DMS79 (cell line): Measurements from ENCODE around the gene CD163L1.
"Not testable (repeated sequence)": the region's sequence is repeated elsewhere in the genome, so short reads cannot be mapped to it uniquely, and the experiment has no call there.

ENCODE experiments used
- DNase-seq: peaks from one replicate; lab custom pipeline; 2025; lab: John Stamatoyannopoulos, UW

The CD163L1 gene

DNA sequence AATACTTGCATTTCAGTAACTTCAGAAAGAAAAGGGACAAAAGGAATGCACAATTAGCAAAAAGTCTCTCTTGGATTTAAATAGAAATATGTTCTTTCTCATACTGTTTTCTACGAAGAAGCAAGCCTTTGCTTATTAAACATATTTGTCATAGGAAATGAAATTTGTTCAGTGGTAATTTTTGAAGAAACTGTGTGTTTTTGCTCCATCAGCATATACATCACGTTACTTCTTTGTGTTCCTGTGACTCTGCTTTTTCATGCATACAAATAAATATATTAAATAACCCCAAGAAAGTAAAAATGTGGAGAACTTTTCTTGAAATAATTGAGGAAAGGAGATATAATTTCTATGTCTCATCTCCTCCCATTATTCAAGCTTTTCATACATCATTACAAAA, 39.7 kb downstream of the CD163L1 start:
- DNase-seq: no peak

DNA sequence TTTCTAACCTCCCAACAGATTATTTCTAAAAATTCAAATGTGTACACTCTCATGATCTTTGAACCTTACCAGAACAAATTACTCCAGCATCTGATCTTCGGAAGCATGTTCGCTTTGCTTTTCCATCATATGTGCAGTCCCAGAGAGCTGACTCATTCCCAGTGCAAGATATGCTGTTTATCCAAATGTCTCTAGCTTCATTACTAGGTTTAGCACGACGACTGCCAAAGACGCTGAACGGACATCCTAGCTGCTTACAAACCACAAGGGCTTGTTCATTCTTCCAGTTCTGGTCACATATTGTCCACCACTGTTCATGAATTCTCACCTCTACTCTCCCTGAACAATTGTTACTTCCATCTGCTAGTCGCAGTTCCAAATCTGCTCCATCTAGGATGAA, 40.5 kb downstream of the CD163L1 start:
- DNase-seq: no peak

DNA sequence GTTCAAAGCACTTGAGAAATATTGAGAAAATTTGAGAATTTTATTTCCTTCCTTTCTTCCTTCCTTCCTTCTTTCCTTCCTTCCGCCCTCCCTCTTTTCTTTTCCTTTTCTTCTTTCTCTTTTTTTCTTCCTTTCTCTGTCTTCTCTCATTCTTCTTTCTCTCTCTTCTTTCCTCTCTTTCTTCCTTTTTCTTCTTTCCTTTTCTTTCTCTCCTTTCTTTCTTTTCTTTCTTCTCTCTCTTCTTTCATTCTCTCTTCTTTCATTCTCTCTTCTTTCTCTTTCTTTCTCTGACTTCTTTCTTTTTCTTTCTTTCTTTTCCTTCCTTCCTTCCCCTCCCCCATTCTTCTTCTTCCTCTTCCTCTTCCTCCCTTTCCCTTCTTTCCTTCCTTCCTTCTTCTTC, 44.9 kb downstream of the CD163L1 start:
- no peak for DNase-seq

DNA sequence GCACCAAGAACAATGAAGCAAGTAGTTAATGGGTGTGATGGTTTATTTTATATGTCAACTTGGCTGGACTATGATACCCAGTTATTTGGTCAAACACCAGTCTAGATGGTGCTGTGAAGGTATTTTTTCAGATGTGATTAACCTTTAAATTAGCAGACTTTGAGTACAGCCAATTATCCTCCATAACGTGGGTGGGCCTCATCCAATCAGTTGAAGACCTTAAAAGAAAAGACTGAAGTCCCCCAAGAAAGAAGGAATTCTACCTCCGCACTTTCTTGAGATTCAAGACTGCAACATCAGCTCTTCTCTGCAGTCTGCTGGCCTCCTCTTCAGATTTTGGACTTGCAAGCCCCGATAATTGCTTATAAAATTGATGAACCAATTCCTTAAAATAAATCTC, 47.5 kb downstream of the CD163L1 start:
- DNase-seq: no peak

DNA sequence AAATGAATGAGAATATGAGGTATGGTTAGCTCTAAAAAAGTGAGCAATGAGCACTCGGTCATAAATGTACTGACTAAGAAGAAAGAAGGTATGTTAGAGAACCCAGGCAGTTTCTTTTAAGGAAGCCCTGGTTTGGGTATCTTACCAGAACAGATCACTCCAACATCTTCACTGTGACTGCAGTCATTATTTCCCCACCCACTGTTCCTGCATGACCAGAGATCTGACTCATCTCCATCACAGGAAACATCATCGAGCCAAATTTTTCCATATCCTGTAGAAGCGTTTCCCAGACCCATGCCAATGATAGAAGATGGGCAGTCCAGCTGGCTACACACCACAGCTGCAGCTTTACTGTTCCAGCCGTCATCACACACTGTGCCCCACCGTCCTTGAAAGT, 48.0 kb downstream of the CD163L1 start:
- no peak for DNase-seq

DNA sequence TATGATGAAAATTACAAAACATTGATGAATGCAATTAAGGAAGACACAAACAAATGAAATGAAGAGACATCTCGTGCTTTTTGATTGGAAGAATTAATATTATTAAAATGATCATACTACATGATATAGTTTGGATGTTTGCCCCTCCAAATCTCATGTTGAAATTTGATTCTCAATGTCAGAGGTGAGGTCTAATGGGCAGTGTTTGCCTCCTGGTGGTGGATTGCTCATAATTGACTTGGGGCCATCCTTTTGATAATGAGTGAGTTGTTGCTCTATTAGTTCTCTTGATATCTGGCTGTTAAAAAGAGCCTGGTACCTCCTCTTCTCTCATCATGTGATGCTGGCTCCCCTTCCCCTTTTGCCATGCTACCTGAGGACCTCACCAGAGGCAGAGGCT, 56.7 kb downstream of the CD163L1 start:
- DNase-seq: no peak

DNA sequence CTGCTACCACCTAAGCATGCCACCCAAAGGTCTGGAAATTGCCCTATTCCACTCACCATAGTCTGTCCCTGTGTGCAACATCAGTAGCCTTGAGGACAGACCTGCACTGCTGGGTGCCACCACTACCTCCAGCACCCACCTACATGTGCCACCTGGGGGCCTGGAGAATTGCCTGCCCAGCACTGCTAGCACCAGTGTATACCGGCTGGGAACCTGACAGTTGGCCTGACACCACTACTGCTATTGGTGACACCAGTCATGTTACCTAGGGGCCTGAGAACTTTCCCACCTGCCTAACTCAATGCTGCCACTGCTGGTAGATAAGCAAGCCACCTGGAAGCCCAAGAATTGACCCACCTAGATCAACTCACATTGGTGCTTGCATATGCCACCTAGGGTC, 60.8 kb downstream of the CD163L1 start:
- DNase-seq: no peak

DNA sequence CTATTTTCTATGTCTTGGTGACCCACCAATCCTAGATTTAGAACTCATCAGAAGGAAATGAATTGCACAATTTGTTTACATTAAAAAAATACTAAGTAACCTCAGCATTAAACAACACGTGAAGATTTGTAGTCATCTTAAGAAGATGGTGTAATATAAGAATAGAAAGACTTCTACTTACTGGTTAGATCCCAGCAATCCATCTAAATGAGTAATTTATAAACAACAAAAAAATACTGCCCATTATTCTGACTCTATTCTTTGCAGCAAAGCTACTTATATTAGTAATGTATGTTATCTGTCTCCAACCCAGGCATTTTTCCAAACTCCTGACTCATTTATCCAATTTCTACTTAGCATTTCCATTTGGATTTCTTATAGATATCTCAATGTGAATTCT, 67.8 kb downstream of the CD163L1 start:
- no peak for DNase-seq

DNA sequence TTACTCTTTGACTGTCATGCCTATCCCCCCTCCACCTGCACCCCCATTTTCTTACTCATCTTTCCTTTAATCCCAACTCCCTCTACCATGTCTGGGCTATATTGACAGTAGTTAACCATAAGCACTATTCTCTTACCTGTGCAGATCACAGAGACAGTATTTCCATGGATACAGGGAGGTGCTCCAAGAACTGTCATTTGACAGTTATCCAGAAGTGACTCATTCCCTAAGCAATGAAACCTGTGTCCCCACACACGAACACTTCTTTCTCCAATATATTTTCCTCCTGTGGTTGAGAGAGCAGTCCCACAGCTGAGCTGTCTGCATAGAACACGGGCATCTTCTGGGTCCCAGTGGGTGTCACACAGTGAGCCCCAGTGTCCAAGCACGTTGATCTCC, 68.8 kb downstream of the CD163L1 start:
- DNase-seq: no peak

DNA sequence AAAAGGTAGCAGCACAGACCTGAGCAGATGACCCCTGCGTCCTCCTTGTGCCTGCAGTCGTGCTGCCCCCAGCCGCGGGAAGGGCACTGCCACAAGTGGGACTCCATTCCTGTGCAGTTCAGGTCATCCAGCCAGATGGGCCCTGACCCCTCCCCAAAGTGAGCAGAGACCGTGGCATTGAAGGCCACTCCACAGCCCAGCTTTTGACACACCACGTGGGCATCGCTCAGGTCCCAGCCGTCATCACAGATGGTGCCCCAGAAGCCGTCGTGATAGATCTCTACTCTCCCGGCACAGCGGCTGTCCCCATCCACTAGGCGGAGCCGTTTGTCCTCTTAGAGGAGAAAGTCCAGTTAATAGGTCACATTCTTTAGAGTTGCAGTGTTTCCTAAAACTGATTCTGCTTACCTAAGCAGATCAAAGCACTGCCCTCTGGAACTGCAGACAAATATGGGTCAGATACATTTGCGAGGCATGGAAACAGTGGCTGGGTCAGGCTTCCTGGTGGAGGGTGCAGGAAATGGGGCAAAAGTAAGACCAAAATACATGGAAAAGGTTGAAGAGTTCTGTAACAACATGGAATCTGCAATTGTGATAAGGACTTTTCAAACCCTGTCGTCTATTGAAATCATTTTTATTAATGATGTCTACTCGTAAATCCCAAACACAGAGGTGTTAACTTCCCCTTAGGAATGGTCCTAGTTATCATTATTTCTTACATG, 69.4 kb downstream of the CD163L1 start:
- no peak for DNase-seq

DNA sequence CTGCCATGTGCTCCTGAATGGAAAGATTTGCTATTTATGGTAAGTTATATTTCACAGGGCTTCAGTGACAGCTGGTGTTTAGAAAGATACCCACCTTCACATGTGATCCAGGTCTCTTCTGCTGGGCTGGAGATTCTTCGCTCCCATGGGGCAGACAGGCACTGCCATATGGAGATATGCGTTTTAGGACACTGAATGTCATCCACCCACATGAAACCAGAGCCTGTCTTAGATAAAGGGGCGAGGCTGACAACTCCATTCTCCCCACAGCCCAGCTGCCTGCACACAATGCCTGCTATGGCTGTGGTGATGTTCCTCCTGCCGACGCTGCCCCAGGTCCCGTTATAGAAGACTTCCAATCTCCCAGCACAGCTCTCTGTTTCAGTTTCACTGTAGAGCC, 70.7 kb downstream of the CD163L1 start:
- DNase-seq: no peak

DNA sequence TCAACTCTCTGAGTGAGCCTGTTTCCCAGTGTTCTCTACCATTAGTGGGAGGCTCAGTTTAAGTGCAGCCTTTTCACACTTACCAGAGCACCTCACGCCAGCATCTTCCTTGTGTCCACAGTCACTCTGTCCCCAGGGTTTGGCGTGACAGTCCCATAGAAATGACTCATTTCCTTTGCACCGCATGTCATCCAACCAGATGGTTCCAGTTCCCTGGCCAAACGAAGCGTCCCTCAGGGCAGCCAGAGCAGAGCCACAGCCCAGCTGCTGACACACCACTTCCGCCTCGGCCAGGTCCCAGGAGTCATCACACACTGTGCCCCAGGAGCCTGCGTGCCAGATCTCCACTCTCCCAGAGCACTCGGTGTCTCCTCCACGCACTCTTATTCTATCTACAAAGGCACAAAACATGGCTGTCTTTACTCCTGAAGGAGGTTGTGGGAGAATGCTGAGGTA, 74.7 kb downstream of the CD163L1 start:
- DNase-seq: no peak

DNA sequence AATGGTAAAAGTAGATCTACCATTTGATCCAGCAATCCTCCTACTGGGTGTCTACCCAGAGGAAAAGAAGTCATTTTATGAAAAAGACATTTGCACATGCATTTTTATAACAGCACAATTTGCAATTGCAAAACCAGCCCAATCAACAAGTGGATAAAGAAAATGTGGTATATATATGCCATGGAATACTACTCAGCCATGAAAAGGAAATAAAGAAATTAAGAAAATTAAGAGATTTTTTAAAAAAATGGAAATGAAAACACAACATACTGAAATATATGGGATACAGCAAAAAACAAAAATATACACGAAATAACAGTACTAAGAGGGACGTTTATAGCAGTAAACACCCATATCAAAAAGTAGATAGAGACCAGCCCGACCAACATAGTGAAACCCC, 81.2 kb downstream of the CD163L1 start:
- no peak for DNase-seq

DNA sequence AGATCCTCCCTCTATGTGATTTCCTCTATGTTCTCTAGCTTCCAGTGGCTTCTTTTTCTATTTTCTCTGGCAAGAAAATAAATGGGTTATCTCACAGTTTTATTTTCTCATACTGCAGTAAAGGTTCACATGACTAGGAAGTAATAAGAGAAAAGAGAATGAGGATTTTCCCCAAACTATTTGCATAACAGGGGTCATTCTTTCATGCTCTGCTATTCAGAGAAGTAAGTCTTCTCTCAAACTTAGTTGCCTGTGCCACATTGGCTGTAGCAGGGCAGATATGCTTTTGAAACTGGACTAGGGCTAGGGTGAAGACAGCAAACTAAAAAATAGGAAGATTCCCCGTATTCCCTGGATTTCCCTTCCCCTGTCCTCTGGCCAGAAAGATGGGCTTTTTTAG, 82.7 kb downstream of the CD163L1 start:
- DNase-seq: no peak

DNA sequence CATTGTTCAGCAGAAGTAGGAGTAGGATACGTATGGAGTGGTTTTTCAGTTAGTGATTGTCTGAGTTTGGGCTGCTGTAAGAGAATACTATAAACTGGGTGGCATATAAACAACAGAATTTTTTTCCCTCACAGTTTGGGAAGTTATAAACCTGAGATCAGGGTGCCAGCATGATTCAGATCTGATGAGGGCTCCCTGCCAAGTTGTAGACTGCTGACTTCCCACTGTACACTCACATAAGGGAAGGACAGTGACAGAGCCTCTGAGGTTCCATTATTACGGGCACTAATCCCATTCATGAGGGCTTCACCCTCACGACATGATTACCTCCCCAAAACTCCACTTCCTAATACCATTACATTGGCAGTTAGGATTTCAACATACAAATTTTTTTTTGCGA, 89.4 kb downstream of the CD163L1 start:
- no peak for DNase-seq

DNA sequence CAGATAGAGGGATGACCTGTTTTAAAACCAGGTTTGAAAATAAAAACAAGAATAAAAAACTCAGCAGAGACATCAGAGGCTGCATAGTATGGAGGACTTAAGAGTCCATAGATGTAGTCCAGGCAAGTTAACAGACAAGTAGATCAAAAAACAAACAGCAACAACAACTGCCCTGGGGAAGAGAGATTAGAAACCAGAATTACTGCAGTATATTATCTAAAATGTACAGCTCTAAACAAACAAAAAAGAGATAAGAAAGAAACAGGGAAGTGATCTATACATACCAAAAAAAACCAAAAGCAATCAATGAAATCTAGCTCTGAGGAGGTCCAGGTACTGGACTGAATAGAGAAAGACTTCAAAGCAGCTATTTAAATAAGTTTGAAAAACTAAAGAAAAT, 91.3 kb downstream of the CD163L1 start:
- no peak for DNase-seq

DNA sequence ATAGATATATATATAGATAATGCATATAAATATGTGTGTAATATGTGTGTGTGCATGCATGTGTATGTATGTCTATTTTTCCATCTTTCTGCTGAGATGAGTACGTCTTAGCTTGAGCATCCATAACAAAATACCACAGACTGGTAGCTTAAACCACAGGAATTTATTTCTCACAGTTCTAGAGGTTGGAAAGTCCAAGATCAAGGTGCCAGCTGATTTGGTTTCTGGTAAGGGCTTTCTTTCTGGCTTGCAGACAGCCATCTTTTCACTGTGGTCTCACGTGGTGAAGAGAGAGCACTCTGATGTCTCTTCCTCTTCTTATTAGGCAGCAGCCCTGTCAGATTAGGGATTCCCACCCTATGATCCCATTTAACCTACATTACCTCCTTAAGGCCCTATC, 92.8 kb downstream of the CD163L1 start:
- no peak for DNase-seq

DNA sequence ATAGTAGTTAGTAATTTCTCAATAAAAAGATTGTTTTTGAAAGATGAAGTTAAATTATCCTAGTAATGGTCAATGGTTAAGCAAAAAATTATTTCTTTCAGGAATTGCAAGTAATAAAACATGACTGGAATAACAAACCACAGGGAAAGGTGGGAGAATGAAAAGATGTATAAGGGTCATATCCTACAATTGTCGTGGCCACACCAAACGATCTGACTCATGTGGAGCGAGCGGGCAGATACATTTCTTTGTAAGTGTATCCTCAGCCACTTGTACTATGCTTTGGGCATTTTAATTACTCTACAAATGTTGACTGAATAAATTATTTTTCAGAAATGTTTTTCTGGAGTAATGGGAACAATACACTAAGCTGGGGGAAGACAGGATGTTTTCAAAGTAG, 94.5 kb downstream of the CD163L1 start:
- no peak for DNase-seq

DNA sequence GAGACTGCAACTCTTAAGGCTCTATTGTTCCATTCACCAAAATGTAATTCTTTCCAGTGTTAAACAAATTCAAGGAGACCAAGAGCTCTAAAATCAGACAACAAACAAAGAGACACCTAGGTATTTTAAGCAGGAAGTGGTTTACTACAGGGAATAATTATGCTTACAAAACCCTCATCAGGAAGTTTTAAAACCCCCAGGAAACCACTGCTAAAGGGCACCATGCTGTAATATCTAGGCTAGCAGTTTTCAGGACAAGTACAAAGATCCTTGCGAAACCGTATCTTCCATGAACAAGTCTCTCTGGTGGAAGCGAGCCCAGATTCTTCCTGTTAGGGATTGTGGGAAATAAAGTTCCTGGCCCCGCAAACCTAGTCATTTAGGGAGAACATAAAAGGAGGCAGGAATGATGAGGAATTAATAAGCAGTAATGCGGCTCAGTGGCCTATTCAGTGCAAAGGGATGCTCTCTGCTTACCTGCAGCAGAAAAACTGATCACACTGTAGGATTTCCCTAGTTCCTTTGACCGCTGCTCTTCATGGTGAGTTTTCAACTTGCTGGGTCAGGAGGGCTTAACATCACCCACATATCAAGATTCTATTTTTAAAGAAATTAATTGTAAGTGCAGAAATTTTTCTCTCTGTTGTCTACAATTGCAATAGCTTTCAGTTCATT, 97.3 kb downstream of the CD163L1 start:
- DNase-seq: no peak

DNA sequence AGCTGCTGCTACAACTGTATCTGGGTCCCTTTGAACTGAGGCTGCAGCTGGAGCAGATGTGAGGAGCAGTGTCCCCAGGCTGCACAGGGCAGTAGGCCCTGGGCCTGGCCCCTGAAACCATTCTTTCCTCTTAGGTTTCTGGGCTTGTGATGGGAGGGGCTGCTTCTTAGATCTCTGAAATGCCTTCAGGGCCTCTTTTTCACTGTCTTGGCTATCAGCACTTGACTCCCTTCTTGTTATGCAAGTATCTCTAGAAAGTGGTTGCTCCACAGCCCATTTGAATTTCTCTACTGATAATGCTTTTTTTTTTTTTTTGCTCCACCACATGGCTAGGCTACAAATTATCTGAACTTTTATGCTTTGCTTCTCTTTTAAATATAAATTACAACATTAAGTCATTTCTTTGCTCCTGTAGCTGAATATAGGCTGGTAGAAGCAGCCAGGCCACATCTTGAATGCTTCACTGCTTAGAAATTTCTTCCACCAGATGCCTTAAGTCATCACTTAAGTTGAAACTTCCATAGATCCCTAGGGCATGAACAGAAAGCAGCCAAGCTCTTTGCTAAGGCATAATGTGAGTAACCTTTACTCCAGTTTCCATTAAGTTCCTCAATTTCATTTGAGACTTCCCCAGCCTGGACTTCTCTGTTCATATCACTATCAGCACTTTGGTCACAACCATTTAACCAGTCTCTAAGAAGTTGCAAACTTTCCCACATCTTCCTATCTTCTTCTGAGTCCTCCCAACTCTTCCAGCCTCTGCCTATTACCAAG, 98.9 kb downstream of the CD163L1 start:
- no peak for DNase-seq

DNA sequence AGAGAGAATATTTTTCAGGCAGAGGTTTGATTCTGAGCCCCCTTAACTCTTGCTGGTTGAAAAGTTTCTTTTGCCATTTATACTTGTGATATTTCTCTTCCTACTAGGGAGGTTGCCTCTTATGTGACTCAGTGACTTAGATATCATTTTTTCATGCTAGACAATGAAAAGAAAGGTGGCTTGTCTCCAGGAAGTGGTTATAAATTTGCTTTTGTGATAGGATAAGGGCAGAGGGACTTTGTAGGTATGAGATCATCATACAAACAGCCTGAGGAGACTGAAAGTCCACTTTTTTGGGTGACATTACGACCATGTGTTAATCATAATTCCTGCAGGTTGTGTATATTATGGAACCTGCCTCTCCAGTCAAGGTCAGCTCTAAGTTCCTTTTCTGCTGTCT, 104.3 kb downstream of the CD163L1 start:
- DNase-seq: no peak

DNA sequence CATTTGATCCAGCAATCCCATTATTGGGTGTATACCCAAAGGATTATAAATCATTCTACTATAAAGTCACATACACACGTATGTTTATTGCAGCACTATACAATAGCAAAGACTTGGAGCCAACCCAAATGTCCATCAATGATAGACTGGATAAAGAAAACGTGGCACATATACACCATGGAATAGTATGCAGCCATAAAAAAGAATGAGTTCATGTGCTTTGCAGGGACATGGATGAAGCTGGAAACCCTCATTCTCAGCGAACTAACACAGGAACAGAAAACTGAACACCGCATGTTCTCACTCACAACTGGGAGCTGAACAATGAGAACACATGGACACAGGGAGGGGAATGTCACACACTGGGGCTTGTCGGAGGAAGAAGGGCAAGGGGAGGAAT, 106.2 kb downstream of the CD163L1 start:
- not testable (repeated sequence) for DNase-seq

DNA sequence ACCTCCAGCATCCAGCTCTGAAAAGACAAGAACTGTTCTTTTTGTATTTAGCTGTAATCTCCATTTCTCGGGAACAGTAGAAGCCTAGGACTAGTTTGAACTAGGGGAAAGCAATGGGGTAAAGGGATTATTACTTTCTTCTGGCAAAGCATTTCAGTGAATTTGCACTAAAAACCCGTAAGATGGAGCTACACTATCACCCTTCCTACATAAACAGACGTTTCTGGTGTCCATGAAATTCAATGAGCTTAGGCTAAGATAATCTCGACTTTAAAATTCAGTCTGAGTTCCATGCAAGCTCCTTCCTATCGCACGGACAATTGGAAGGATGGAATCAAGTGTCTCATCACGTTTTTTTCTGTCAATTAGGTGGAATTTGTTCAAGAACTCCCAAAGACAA, 116.0 kb downstream of the CD163L1 start:
- no peak for DNase-seq
